GM15510 (cell line): Measurements from ENCODE around the gene NUDT14.

Experiments used
- POLR2A ChIP-seq: IDR thresholded peaks from 3 replicates; pipeline ENCODE4 v1.6.1; 2011; ENCODE audit warnings: borderline replicate concordance; ENCODE audit not compliant: insufficient read length; ENCODE audit errors: extremely low read depth

Gene NUDT14

DNA sequence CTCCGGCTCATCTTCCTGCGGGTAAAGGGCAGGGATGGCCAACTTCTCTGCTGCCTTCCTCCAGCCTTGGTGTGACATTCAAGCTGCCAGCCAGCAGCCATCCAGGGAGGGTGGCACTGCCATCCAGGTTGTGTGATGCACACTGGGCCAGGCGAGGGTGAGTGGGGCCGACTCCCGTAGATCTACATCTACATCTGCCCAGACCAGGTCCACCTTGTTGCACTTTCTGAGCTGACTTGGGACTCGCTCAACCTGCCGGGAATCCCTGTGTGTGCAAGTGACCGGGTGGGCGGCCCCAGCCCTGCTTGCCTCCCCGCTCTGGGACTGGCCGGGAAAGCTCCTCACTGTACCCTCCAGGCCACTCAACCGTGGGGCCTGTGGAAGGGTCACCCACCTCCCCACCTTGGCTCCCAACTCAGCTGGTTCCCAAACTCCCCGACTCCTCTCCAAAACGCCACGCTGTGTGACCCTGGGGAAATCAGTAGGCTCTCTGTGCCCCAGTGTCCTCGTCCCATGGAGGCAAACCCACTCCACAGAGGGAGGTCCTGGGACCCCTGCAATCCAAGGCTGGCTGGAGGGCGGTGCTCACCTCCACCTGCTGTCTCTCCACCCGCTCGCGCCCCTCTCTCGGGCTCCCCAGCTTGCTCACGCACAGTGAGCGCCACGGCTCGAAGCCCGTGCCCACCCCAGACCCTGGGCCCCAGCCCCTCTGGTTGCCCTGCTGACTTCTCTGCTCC lies 27.2 kb downstream of the NUDT14 start:
- no peak for TF ChIP-seq POLR2A

DNA sequence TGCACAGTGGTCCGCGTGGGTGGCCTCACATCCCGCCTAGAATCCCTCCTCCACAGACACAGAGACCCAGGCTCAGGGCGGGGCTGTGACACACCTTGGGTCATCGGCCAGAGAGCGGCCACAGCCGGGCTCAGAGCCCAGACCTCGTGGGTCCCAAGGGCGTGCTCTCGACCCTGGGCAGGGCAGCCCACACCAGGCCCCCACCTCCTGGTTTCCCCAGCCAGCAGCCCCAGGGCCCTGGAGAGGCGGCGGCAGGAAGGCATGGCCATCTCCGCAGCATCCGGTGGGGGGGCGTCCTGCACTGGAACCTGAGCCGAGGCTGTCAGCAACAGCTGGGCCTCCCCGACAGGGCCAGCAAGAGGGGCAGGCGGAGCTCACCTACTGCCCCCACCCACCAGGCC lies 27.8 kb downstream of the NUDT14 start:
- no peak for TF ChIP-seq POLR2A

DNA sequence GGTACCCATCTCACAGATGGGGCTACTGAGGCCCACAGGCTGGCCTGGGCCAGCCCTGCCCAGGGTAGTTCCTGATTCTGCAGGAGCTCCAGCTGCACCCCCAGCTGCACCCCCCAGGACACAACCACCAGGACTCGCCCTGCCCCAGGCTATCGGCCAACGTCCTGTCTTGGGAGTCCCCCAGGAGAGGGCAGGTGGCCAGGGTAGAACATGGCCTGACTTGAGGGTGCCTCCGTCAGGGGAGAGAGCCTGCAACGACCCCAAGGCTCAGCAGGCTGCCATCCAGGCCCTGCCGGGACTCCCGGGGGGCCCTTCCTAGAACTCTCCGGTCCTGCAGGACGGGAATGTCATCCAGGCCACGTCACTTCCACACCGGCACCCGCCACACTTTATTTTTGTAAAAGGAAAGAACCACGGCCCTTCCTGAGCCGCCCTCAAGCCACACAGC lies 28.3 kb downstream of the NUDT14 start:
- TF ChIP-seq POLR2A, result no peak

- TF ChIP-seq POLR2A, result no peak
Observed at GRCh38 chr14:105151838-105152793, 29.0 kb downstream of the NUDT14 start.

DNA sequence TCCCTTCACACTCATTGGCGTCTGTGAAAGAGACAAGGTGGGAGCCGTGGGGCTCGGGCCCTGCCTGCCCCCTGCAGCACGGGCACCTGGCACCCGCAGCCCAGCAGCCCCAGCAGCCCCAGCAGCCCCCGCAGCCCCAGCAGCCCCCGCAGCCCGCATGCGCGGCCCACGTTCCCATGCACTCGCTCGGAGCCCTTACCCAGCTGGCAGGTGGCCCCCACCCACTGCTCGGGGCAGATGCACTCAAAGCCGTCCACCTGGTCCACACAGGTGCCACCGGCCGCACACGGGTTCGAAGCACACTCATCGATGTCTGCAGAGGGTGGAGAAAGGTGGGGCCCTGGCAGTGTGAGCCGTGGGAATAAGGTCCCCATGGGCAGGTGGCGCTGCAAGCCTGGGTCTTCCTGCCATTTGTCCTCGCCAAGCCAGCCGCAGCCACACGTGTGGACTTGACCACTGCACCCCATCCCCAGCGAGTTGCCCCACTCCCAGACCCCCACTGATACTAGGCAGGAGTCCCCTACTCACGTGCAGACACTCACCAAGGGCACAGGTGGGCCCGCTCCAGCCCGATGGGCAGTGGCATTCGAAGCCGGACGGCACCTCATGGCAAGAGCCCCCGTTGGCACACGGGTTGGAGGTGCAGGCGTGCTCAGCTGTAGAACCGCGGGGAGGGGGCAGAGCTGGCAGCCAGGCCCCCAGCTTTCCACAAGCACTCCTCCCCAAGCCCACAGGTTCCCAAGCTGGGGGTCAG lies 29.9 kb downstream of the NUDT14 start:
- TF ChIP-seq POLR2A, result no peak

- no peak for TF ChIP-seq POLR2A
Observed at GRCh38 chr14:105150368-105151083, 30.6 kb downstream of the NUDT14 start.

DNA sequence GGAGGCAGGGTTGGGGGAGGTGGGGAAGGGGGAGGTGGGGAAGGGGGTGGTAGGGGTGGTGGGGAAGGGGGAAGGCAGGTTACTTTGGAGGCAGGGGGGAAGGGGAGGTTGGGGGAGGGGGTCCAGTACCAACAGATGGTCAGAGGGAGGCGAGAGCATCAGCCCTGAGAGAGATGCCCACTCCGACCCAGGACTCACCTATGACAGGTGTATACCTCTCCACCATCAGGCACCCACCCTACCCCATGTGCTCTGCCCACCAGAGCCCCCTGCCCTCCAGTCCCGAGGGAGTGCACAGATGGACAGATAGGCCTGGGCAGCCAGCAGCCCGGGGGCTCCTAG lies 31.1 kb downstream of the NUDT14 start:
- no peak for TF ChIP-seq POLR2A

- TF ChIP-seq POLR2A, result no peak
Observed at GRCh38 chr14:105149146-105149781, 31.8 kb downstream of the NUDT14 start.

DNA sequence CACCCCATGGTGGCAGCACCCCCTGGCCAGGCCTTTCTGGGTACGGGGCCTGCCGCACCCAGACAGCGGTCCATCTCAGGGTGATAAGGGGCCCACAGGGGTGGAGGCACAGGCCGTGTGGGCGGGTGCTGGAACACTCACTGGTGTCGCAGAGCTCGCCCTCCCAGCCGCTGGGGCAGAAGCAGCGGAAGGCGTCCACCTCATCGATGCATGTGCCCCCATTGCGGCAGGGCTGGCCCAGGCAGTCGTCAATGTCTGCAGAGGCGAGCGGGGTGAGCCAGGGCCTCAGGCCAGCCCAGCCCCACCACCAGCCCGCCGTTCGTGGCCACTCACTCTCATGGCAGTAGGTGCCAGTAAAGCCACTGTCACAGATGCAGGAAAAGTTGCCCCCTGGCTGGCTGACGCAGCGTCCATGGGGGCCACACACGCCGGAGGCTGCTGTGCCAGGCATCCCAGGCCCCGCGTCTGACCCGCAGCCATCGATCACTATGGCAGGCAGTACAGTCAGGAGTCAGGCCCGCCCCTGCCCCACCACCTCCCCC lies 32.4 kb downstream of the NUDT14 start:
- no peak for TF ChIP-seq POLR2A

DNA sequence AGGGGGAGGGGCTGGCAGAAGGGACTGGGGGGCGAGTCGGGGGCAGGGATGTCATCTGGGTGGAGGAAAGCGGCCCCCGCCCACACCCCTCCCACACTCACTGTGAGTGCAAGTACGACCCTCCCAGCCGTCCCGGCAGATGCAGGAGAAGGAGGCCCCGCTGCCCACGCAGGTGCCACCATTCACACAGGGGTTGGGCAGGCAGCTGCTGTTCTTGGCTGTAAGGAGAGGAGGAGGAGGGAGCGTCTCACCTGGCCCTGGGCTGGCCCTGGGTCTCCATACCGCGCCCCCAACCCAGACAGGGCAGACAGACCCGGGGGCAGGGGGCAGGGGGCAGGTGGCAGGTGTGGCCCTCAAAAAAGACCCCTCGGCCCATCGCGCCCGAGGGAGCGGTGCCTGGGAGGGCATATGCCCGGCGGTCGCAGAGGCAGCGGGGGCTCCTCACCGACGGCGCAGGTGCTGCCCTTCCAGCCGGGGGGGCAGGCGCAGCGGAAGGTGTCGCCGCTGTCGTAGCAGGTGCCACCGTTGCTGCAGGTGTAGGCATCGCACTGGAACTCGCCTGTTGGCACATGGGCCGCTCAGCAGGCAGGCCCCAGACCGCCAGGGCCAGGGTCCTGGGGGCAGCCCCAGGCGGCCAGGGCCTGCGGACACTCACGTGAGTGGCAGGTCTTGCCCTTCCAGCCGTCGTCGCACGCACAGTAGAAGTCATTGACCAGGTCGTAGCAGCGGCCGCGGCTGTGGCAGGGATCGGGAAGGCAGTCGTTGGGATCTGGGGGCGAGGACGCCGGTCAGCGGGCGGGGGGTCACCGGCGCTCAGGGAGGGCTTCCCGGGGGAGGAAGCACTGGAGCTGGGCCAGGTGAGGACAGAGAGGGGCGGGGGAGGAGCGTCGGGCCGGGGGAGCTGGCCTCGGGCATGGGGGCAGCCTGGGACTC lies 33.2 kb downstream of the NUDT14 start:
- TF ChIP-seq POLR2A, result no peak

DNA sequence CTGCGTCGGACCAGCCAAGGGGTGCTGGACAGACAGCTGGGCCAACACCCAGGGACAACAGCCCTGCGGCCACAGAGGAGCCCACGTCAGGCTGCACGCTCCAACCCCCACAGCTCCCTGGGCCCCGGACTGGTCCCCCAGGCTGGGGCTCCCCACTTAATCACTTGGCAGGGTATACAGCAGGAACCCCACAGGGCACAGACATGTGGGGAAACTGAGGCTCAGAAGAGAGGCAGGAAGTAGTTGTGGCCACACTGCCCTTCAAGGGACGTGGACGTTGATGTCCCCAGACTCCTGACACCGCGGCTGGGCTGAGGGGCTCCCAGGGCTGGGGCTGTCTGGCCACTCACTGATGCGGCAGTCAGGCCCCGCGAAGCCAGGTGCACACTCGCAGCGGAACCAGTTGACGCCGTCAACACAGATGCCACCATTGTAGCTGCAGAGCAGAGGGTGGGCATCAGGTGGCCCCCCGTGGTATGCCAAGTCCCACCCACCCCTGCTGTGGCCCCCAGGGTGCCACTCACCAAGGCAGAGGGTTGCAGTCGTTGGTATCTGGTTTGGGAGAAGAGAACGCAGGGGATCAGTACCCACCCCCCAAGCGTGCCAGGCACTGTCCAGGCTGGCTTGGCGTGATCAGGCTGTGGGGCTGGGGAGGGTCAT lies 34.0 kb downstream of the NUDT14 start:
- no peak for TF ChIP-seq POLR2A
